ENCODE measurements around the gene MYBPHL. TPM values are rescaled to one million over a fixed set of nuclear protein-coding genes. Genes with fewer than 3 reads are reported as not detected.

Gene MYBPHL
- total and polyA plus RNA-seq, 2 of the 13 experiments (the other 11 are each of a cell fraction or from before 2014, with no cell fraction given), result 3.7 to 3.8 TPM

DNA sequence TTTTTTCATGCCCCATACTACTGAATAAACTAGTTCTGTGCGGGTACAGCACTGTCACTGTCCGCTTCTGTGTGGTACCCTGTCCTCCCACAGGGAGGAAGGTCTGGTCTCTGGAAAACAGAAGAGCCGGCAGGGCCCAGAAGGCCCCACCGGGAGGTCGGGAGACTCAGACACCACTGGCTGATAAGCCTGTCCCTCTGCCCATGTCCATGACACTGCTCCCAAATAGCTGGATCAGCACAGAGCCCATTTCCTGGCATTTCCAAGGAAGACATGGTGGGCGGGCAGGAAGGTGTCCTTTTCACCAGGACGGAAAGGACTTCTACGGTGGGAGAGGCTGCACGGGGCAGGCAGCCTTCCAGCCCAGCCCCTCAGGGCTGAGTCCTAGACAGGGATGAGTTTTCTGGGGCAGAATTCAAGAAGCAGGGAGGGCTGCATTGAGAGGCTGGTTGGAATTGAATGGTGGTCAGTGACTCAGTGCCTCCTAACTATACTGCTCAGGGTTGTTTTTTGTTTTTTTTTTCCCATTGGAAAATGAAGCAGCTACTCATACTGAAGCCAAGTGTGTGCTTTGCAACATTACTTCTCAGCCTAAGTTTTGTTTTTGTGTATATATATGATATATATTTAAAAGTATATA lies 31.0 kb downstream of the MYBPHL start (continued):
- no peak for TF ChIP-seq SRSF4 (IDR thresholded peaks at IDR 0.05; ENCODE audit: low read depth, low read length, poor library complexity, severe bottlenecking)
- TF ChIP-seq POLR2AphosphoS5 (IDR thresholded peaks at IDR 0.05; ENCODE audit: low read depth, low read length), result 0 out of 2 replicates have a peak, but pooled peaks have one; percentile 30
- TF ChIP-seq, protein P1, sequence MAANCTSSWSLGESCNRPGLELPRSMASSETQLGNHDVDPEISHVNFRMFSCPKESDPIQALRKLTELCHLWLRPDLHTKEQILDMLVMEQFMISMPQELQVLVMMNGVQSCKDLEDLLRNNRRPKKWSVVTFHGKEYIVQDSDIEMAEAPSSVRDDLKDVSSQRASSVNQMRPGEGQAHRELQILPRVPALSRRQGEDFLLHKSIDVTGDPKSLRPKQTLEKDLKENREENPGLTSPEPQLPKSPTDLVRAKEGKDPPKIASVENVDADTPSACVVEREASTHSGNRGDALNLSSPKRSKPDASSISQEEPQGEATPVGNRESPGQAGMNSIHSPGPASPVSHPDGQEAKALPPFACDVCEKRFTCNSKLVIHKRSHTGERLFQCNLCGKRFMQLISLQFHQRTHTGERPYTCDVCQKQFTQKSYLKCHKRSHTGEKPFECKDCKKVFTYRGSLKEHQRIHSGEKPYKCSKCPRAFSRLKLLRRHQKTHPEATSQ (CRISPR knock-in tag; IDR thresholded peaks at IDR 0.05; ENCODE audit: borderline replicate concordance), result no peak
- peak; percentile 26; the same call in 1 of the 2 replicates for TF ChIP-seq MED1 (CRISPR knock-in tag; IDR thresholded peaks at IDR 0.05)
- TF ChIP-seq ZFX (CRISPR knock-in tag; IDR thresholded peaks at IDR 0.05; ENCODE audit: low read depth), result peak; percentile 51
- TF ChIP-seq ZNF703 (CRISPR knock-in tag; IDR thresholded peaks at IDR 0.05; ENCODE audit: borderline replicate concordance), result no peak
- TF ChIP-seq PHF21A (CRISPR knock-in tag; IDR thresholded peaks at IDR 0.05), result 0 out of 2 replicates have a peak, but pooled peaks have one; percentile 26
- no peak for TF ChIP-seq ZNF547 (CRISPR knock-in tag; IDR thresholded peaks at IDR 0.05)
- TF ChIP-seq HDAC2 (CRISPR knock-in tag; IDR thresholded peaks at IDR 0.05), result no peak
- no peak for TF ChIP-seq KLF9 (CRISPR knock-in tag; IDR thresholded peaks at IDR 0.05; ENCODE audit: low read depth)
- TF ChIP-seq ZNF563 (CRISPR knock-in tag; IDR thresholded peaks at IDR 0.05), result no peak
- TF ChIP-seq SMARCC2 (IDR thresholded peaks at IDR 0.05), result no peak
- peak; percentile 58 for TF ChIP-seq POLR2G (IDR thresholded peaks at IDR 0.05; ENCODE audit: low read depth, low read length)
- TF ChIP-seq SMC3 (IDR thresholded peaks at IDR 0.05; ENCODE audit: low read length), result no peak
- no peak for TF ChIP-seq ATM (IDR thresholded peaks at IDR 0.05; ENCODE audit: borderline replicate concordance)
- TF ChIP-seq CREB1 (IDR thresholded peaks at IDR 0.05), result no peak
- no peak for TF ChIP-seq CREB1 (CRISPR knock-in tag; IDR thresholded peaks at IDR 0.05)
- no peak for TF ChIP-seq HOXD1 (CRISPR knock-in tag; IDR thresholded peaks at IDR 0.05)
- TF ChIP-seq SYNCRIP (IDR thresholded peaks at IDR 0.05; ENCODE audit: insufficient read depth, low read depth, low read length), result no peak
- TF ChIP-seq, protein P2, sequence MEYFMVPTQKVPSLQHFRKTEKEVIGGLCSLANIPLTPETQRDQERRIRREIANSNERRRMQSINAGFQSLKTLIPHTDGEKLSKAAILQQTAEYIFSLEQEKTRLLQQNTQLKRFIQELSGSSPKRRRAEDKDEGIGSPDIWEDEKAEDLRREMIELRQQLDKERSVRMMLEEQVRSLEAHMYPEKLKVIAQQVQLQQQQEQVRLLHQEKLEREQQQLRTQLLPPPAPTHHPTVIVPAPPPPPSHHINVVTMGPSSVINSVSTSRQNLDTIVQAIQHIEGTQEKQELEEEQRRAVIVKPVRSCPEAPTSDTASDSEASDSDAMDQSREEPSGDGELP (IDR thresholded peaks at IDR 0.05; ENCODE audit: borderline replicate concordance, low read depth), result no peak
- TF ChIP-seq NFYB (CRISPR knock-in tag; IDR thresholded peaks at IDR 0.05), result no peak
- TF ChIP-seq, protein P3, sequence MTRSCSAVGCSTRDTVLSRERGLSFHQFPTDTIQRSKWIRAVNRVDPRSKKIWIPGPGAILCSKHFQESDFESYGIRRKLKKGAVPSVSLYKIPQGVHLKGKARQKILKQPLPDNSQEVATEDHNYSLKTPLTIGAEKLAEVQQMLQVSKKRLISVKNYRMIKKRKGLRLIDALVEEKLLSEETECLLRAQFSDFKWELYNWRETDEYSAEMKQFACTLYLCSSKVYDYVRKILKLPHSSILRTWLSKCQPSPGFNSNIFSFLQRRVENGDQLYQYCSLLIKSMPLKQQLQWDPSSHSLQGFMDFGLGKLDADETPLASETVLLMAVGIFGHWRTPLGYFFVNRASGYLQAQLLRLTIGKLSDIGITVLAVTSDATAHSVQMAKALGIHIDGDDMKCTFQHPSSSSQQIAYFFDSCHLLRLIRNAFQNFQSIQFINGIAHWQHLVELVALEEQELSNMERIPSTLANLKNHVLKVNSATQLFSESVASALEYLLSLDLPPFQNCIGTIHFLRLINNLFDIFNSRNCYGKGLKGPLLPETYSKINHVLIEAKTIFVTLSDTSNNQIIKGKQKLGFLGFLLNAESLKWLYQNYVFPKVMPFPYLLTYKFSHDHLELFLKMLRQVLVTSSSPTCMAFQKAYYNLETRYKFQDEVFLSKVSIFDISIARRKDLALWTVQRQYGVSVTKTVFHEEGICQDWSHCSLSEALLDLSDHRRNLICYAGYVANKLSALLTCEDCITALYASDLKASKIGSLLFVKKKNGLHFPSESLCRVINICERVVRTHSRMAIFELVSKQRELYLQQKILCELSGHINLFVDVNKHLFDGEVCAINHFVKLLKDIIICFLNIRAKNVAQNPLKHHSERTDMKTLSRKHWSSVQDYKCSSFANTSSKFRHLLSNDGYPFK (CRISPR knock-in tag; IDR thresholded peaks at IDR 0.05; ENCODE audit: borderline replicate concordance), result no peak
- no peak for TF ChIP-seq TRIM24 (CRISPR knock-in tag; IDR thresholded peaks at IDR 0.05)
- no peak for TF ChIP-seq ESRRA (CRISPR knock-in tag; IDR thresholded peaks at IDR 0.05; ENCODE audit: low read depth)
- no peak for TF ChIP-seq KDM6A (CRISPR knock-in tag; IDR thresholded peaks at IDR 0.05; ENCODE audit: low read depth)
- no peak for TF ChIP-seq ATAD3A (CRISPR knock-in tag; IDR thresholded peaks at IDR 0.05)
- no peak for TF ChIP-seq ZC3H13 (CRISPR knock-in tag; IDR thresholded peaks at IDR 0.05)
- TF ChIP-seq ZNF510 (CRISPR knock-in tag; IDR thresholded peaks at IDR 0.05; ENCODE audit: low read depth), result no peak
- no peak for TF ChIP-seq FOXA3 (CRISPR knock-in tag; IDR thresholded peaks at IDR 0.05)
- TF ChIP-seq ZNF160 (CRISPR knock-in tag; IDR thresholded peaks at IDR 0.05), result no peak
